GM11168 (cell line): ENCODE data around the gene MKLN1.
"Not testable (repeated sequence)": the region's sequence is repeated elsewhere in the genome, so short reads cannot be mapped to it uniquely, and the experiment has no call there.

Source experiments
- in situ Hi-C: fragments of 300-500 bp; cut with MboI; formaldehyde crosslinking; loops from one replicate; pipeline ENCODE4 v1.12.0; 2022; ENCODE audit warnings: low sequenced_read_pairs; ENCODE audit not compliant: unreplicated experiment

Gene MKLN1

GRCh38 chr7:131384286-131384635 lies 56.6 kb downstream of the MKLN1 start:
- in situ Hi-C loops: no loop called here

GRCh38 chr7:131385039-131385605 lies 57.4 kb downstream of the MKLN1 start:
- in situ Hi-C loops: no loop called here

GRCh38 chr7:131388126-131388525 lies 60.5 kb downstream of the MKLN1 start:
- in situ Hi-C loops: no loop called here

GRCh38 chr7:131390275-131390674 lies 62.6 kb downstream of the MKLN1 start:
- in situ Hi-C loops: no loop called here

GRCh38 chr7:131391145-131391544 lies 63.5 kb downstream of the MKLN1 start:
- in situ Hi-C loops: no loop called here

- in situ Hi-C loops: no loop called here
Measured at GRCh38 chr7:131400681-131401176, 73.1 kb downstream of the MKLN1 start.

GRCh38 chr7:131401194-131401593 lies 73.5 kb downstream of the MKLN1 start:
- in situ Hi-C loops: no loop called here

GRCh38 chr7:131403322-131403721 lies 75.6 kb downstream of the MKLN1 start:
- in situ Hi-C loops: no loop called here

GRCh38 chr7:131404226-131404911 lies 76.7 kb downstream of the MKLN1 start:
- in situ Hi-C loops: no loop called here

- in situ Hi-C loops: no loop called here
Measured at GRCh38 chr7:131409129-131409766, 81.6 kb downstream of the MKLN1 start.

GRCh38 chr7:131412031-131412430 lies 84.4 kb downstream of the MKLN1 start:
- in situ Hi-C loops: no loop called here

- in situ Hi-C loops: no loop called here
Measured at GRCh38 chr7:131413711-131414110, 86.0 kb downstream of the MKLN1 start.

- in situ Hi-C loops: no loop called here
Measured at GRCh38 chr7:131424219-131424822, 96.6 kb downstream of the MKLN1 start.

GRCh38 chr7:131425992-131426391 lies 98.3 kb downstream of the MKLN1 start:
- in situ Hi-C loops: no loop called here

GRCh38 chr7:131430826-131431225 lies 103.2 kb downstream of the MKLN1 start:
- in situ Hi-C loops: not testable (repeated sequence)

GRCh38 chr7:131431289-131431688 lies 103.6 kb downstream of the MKLN1 start:
- in situ Hi-C loops: no loop called here

GRCh38 chr7:131431756-131432155 lies 104.1 kb downstream of the MKLN1 start:
- in situ Hi-C loops: no loop called here

- in situ Hi-C loops: no loop called here
Measured at GRCh38 chr7:131436384-131436783, 108.7 kb downstream of the MKLN1 start.

GRCh38 chr7:131438969-131439368 lies 111.3 kb downstream of the MKLN1 start:
- in situ Hi-C loops: no loop called here

GRCh38 chr7:131443496-131443895 lies 115.8 kb downstream of the MKLN1 start:
- in situ Hi-C loops: no loop called here

GRCh38 chr7:131444683-131445082 lies 117.0 kb downstream of the MKLN1 start:
- in situ Hi-C loops: no loop called here
